Measurements from ENCODE around the gene SHISAL1.
"Not testable (repeated sequence)": the region's sequence is repeated elsewhere in the genome, so short reads cannot be mapped to it uniquely, and the experiment has no call there.

Gene SHISAL1

DNA sequence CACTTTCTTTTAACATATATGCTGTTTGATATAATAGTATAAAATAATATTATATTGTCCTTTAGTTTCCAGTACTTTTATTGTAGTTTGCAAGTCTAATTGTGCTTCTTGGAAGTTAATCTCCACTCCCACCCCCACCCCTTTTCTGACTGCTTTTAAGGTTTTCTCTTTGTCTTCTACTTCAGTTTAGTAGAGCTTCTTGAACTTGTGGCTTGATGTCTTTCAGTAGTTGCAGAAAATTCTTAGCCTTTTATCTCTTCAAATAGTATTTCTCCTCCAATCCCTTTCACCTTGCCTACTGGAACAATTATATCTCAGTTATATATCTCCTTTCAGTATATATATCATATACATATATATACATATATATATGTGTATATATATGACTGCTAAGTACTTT, 75.5 kb downstream of the SHISAL1 start:
- DNase-seq (ENCODE audit: low read depth in 2 of 2), result no peak

GRCh38 chr22:44234372-44234771, 78.4 kb downstream of the SHISAL1 start:
- not testable (repeated sequence) for DNase-seq (ENCODE audit: low read depth in 2 of 2)

DNA sequence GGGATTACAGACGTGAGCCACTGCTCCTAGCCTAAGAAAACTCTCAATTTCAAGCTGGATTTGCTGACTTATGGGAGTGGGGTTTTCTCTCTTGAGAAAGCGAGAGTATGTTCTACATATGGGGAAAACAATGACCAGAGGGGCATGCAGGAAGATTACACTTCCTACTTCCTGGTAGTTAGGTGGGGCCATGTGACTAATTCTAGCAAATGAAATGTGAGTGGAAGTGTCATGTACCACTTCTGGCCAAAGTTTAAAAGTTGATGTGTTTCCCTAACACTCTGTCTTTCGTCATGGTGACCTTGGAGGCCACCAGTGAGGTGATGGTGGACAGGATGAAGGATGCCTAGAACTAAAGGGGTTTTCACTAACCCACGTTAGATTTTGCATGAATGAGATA, 81.5 kb downstream of the SHISAL1 start:
- no peak for DNase-seq (ENCODE audit: low read depth in 2 of 2)

- no peak for DNase-seq (ENCODE audit: low read depth in 2 of 2)
These were observed 82.9 kb downstream of the SHISAL1 start for GRCh38 chr22:44229809-44230208.

- DNase-seq (ENCODE audit: low read depth in 2 of 2), result no peak
These were observed 83.4 kb downstream of the SHISAL1 start for GRCh38 chr22:44229331-44229730.

- DNase-seq (ENCODE audit: low read depth in 2 of 2), result no peak
These were observed 86.9 kb downstream of the SHISAL1 start for GRCh38 chr22:44225812-44226211.

GRCh38 chr22:44225091-44225689, 87.6 kb downstream of the SHISAL1 start:
- DNase-seq (ENCODE audit: low read depth in 2 of 2), result no peak

GRCh38 chr22:44224166-44224565, 88.6 kb downstream of the SHISAL1 start:
- DNase-seq (ENCODE audit: low read depth in 2 of 2), result no peak

DNA sequence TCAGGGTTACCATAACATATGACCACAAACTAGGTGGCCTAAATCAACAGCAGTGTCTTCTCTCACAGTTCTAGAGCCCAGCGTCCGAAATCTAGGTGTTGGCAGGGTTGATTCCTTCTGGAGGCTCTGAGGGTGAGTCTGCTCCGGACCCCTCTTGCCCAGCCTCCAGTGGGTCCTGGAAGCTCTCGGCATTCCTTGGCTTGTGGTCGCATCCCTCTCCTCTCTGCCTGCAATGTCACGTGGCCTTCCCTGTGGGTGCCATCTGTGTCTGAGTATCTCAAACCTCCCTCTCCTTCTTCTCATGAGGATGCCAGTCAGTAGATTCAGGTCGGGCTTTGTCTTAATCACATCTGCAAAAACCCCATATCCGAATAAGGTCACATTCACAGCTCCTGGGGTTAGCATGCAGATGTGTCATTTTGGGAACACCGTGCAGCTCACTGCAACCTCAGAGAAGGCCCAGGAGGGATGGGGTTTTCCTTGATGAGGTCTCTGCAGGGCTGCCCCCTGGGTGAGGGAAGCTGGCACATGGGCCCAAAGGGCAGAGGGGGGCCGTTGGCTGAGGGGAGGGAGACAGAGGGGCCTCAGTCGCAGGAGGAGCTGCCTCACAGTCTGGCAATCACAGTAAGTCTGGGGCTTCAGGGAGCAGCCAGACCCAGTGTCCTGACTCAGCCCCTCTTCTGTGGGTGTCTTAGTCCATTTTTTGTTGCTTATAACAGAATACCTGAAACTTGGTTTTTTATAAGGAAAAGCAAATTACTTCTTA, 90.9 kb downstream of the SHISAL1 start:
- no peak for DNase-seq (ENCODE audit: low read depth in 2 of 2)

DNA sequence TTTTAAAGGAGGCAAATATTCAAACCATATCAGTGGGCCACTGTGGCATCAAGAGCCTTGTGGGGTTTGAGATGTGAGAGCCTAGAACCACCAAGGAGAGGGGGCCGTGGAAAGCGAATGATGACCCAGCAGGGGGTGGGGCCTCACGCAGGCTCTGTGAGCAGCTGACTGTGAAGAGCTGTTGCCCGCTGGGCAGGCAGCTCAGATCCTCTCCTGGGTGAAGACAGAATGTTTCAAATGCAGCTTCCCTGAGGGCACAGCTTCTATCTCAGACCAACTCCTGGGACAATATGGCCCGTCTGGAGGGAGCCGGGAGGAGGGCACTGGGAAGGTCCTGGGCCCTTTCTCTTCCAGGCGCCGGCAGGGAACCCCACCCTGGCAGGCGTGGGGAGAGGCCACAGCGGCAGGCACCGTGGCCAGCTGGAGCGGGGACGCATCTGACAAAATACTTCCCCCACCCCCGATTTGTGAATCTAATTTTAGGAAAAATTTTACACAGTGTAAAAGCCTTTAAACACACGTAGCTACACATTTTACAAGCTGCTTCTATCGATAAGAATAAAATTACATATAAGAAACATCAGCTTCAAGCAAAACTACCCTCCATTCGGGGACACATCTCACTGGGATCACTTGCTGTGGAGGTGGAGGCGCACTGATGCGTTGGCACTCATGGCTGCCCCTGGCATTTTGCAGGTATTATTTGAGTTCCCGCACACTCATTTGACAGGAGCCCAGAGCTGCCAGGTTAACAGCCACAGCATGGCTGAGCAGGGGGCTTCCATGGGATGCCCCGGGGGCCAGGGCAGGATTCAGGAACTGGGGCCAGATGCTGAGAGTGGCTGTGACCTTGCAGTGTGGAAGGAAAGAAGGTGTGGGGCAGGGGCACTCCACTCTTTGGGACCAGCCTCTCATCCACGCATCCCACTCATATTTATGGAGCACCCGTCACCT, 91.7 kb downstream of the SHISAL1 start:
- DNase-seq (ENCODE audit: low read depth in 2 of 2), result no peak

GRCh38 chr22:44219101-44219870, 93.5 kb downstream of the SHISAL1 start:
- no peak for DNase-seq (ENCODE audit: low read depth in 2 of 2)

GRCh38 chr22:44218071-44218470, 94.7 kb downstream of the SHISAL1 start:
- DNase-seq (ENCODE audit: low read depth in 2 of 2), result no peak

DNA sequence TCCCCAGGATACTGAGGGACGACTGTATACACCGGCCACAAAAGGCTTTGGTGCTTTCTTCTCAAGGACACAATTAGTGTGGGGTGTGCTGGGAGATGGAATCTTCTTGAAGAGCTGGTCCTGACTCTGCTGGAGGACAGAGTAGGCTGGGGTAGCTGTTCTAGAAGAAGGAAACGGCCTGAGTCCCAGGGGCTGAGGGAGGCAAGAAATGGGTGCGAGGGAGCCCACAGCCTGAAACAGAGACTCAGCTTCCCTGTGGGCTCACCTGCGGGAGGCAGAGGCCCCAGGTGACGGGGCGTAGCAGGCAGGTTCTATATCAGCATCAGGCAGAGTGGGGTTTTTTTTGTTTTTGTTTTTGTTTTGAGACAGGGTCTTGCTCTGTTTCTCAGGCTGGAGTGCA, 95.4 kb downstream of the SHISAL1 start:
- no peak for DNase-seq (ENCODE audit: low read depth in 2 of 2)

- DNase-seq (ENCODE audit: low read depth in 2 of 2), result no peak
These were observed 97.5 kb downstream of the SHISAL1 start for GRCh38 chr22:44215287-44215686.

GRCh38 chr22:44214764-44215163, 98.0 kb downstream of the SHISAL1 start:
- no peak for DNase-seq (ENCODE audit: low read depth in 2 of 2)

GRCh38 chr22:44214187-44214586, 98.6 kb downstream of the SHISAL1 start:
- no peak for DNase-seq (ENCODE audit: low read depth in 2 of 2)

- no peak for DNase-seq (ENCODE audit: low read depth in 2 of 2)
These were observed 99.2 kb downstream of the SHISAL1 start for GRCh38 chr22:44213489-44214043.

DNA sequence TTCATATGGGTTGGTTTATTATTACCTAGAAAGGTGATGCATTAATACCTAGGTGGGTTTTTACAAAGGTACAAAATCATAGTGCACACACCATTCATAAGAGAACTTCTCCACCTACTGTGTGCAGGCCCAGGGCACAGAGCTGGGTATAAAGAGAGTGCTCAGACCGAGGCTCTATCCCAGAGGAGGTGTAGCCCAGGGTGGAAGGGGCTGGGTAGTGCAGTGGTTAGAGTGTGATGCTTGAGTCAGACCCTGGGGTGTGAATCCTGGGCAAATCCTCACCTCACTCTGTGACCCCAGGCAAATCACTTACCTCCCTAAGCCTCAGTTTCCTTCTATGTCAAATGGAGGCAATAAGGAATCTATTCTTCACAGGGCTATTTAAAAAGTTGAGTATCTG, 99.8 kb downstream of the SHISAL1 start:
- DNase-seq (ENCODE audit: low read depth in 2 of 2), result no peak

DNA sequence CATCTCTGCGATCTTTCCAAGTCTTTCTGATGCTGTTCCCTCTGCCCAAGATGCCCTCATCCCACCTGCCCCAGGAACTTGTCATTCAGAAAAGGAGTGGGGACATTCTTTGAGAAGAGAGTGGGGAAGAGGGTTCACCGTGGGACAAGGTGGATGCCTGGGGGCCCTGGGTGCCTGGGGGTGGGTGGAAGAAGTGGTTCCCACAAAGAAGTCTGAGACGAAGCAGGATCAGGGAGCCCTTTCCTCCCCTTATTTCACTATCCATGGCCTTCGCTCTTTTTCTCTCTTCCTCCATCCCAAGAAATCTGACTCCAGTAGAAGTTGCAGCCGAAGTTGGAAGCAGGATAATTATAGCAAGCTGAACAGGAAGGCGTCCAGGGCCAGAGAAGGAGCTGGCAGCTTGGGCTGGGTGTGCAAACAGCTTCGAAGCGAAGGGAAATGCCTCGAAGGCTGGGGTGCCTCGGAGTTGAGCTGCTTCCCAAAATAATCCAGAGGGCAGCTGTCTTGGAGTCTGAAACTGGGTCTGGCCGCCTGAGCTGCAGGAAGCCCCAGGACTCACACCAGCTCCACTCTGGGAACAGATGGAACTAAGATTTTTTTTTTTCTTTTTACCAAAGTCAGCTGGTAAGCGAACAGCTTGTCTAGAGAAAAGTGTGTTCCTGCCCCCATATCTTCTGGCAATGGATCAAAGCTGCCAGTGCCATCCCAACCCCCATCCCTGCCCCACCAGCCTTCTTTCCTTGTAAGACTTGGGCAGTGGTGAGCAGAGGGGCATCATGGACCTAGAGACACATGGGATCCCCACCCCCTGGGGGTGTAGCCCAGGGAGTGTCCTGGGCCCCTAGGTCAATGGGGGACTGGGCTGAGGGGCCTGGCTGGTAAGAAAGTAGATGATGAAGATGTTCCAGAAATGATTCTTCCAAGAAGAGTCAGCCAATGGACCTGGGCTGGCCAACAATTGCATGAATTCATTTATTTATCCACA, 100.5 kb downstream of the SHISAL1 start:
- DNase-seq (ENCODE audit: low read depth in 2 of 2), result no peak

All from stimulated activated CD8-positive, alpha-beta memory T cell treated with anti-CD3 and anti-CD28 coated beads, Interleukin-7, amount 100 ng/mL, for 4 hours (primary cell).